Small intestine (tissue), 7 donors: ENCODE results near the gene GKN2. TPM values are rescaled to one million over a fixed set of nuclear protein-coding genes. Genes with fewer than 3 reads are reported as not detected.

Experiments
- DNase-seq, 2 donors: peaks; one replicate each; pipeline versions ENCODE4 v3.0.0 to v3.0.0-alpha.2; 2013
- FAIRE-seq: peaks from 2 replicates; lab custom pipeline; 2012; peaks lifted over from hg19 to GRCh38; lab: Jason Lieb, UNC
- H3K27ac ChIP-seq, 3 donors: one replicate each; pipeline ENCODE4 v1.5.1; 2013; ENCODE audit warnings: low read length in 2 of 3, mild to moderate bottlenecking in 2 of 3, control low read depth in 1 of 3, inconsistent platforms in 1 of 3, low read depth in 1 of 3, moderate library complexity in 1 of 3
- H3K27me3 ChIP-seq, 3 donors: one replicate each; pipeline ENCODE4 v1.6.1; 2013; ENCODE audit warnings: low read length in 3 of 3, inconsistent platforms in 1 of 3; ENCODE audit not compliant: control insufficient read depth in 3 of 3, insufficient read depth in 3 of 3
- H3K36me3 ChIP-seq, 3 donors: one replicate each; pipeline ENCODE4 v1.6.1; 2013; ENCODE audit warnings: low read length in 3 of 3, inconsistent platforms in 1 of 3, low read depth in 1 of 3, mild to moderate bottlenecking in 1 of 3, moderate library complexity in 1 of 3; ENCODE audit not compliant: control insufficient read depth in 3 of 3, insufficient read depth in 2 of 3
- H3K4me1 ChIP-seq, 3 donors: one replicate each; pipeline ENCODE4 v1.6.1; 2013; ENCODE audit warnings: low read length in 2 of 3, inconsistent platforms in 1 of 3, low read depth in 1 of 3, mild to moderate bottlenecking in 1 of 3, moderate library complexity in 1 of 3; ENCODE audit not compliant: control insufficient read depth in 3 of 3, insufficient read depth in 2 of 3
- H3K4me3 ChIP-seq, 3 donors: one replicate each; pipeline ENCODE4 v1.5.1; 2013; ENCODE audit warnings: low read length in 3 of 3, control low read depth in 1 of 3, inconsistent platforms in 1 of 3, low read depth in 1 of 3, mild to moderate bottlenecking in 1 of 3, moderate library complexity in 1 of 3
- H3K9me3 ChIP-seq, 2 donors: one replicate each; pipeline ENCODE4 v1.6.1; 2013; ENCODE audit warnings: low read depth in 1 of 2, low read length in 1 of 2; ENCODE audit not compliant: control insufficient read depth in 2 of 2, insufficient read depth in 1 of 2
- WGBS, 3 donors: extraction: QIAGEN DNeasy Blood & Tissue Kit; methylation state at CpG; one replicate each; pipeline ENCODE4 v1.1.7; 2013; 5-methylcytosine and 5-hydroxymethylcytosine counted together
- polyA plus RNA-seq, 4 donors: library from polyadenylated mRNA; stranded (reverse) in 3 of 4; unstranded in 1 of 4; fragments of 200-250 nt in 3 of 4; fragments of 120-200 nt in 1 of 4; gene quantifications; one replicate each; pipeline versions ENCODE4 v1.2.1 to v1.2.3, GENCODE V29; 2013
- donor health status: healthy with polysubstance abuse.
- donor health status: control.
- donor health status: control.
- donor health status: Bipolar disorder and iron deficiency.
- donor health status: healthy.

GKN2 gene
- polyA plus RNA-seq, 4 donors: 0.30 TPM; not detected in 3

DNA sequence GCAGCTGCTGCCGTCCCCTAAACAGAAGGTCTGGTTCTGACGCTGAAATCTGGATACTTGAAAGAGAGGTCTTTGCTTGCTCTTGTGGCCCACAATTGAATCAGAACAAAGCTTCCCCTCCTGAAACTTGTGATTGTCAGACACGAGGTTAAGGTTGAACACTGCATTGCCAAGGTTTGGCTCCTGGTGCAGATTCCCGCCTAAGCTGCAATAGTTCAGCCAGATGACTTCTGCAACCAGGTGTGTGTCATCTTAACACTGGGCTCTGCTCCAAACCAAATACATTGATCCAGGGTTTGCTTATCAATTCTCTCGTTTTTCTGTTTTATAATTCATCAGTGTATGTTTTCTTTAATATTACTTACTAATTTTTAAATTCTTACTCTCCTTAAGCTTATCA, 36.3 kb upstream of the GKN2 start:
- Histone ChIP-seq H3K27me3 (peaks cover 0 to 4% (median 0%) of the 10 kb centered on the region in 3 donors), H3K27ac (no peak overlapping the region), H3K36me3 (no peaks in the 10 kb centered on the region), H3K4me1 (no peaks in the 10 kb centered on the region), H3K4me3 (no peak overlapping the region), H3K9me3 (no peaks in the 10 kb centered on the region)
- no peak for FAIRE-seq
- WGBS, 3 donors: 33 to 60% (median 41%) methylated on average over 5 of the region's 5 CpGs
- no peak for DNase-seq

DNA sequence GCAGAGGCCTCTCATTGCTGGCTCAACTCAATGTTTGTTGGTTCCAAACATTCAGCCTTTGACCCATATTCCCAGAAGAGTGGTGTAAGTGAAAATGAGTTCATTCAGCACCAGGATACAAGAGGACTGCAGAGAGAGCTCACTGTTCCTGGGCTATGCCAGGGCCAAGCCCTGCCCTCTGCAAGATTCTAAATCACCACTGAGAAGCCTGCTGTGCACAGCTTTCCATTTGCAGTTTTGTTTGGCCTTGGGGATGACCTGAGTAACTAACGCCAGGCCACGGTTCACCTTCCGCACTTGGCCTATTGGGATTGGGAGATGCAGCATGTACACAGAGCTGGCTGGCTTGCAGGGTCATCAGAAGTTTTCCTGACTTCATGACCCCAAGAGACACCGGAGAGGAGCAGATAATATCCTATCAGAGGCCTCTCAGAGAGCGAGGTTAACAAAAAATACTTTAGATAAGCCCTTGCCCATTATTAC, 34.4 kb upstream of the GKN2 start:
- no peak for FAIRE-seq

DNA sequence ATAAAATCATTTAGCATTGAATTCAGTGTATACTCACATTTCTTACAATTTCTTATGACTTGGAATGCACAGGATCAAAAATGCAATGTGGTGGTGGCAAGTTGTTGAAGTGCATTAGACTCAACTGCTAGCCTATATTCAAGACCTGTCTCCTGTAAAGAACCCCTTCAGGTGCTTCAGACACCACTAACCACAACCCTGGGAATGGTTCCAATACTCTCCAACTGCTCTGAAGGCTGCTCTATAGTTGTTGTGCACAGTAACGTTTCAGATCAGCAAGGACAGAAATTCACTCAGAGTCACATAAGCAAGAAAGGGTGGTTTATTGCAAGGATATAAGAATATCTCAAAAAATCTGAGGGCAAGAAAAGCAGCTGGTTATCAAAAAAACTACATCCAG, 28.3 kb upstream of the GKN2 start:
- WGBS, 3 donors: 43 to 61% (median 55%) methylated on average over 1 of the region's 1 CpG
- Histone ChIP-seq H3K36me3 (no peaks in the 10 kb centered on the region), H3K27me3 (peaks cover 0 to 3% (median 0%) of the 10 kb centered on the region in 3 donors), H3K4me1 (no peaks in the 10 kb centered on the region), H3K4me3 (no peak overlapping the region), H3K9me3 (no peaks in the 10 kb centered on the region), H3K27ac (no peak overlapping the region)
- DNase-seq (no peak), FAIRE-seq (no peak)

More for the DNA sequence above, 34.4 kb upstream of the GKN2 start:
- Histone ChIP-seq H3K9me3 (no peaks in the 10 kb centered on the region), H3K4me3 (no peak overlapping the region), H3K27me3 (peaks cover 0 to 4% (median 0%) of the 10 kb centered on the region in 3 donors), H3K36me3 (no peaks in the 10 kb centered on the region), H3K27ac (no peak overlapping the region), H3K4me1 (no peaks in the 10 kb centered on the region)
- DNase-seq: no peak
- WGBS, 3 donors: 73 to 78% (median 76%) methylated on average over 5 of the region's 5 CpGs

DNA sequence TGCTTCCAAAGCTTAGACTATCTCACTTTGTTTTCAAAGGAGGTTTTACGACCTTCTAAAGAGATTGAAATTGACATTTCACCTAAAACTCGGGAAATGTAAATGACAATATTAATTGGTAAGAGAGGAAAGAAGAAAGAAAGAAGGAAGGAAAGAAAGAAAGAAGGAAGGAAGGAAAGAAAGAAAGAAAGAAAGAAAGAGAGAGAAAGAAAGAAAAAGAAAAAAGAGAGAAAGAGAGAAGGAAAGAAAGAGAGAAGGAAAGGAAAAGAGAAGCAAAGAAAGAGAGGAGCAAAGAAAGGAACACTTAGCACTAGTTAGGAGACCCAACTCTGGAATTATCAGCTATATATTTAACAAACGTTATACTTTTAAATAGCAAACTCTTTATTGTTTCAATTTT, 25.4 kb upstream of the GKN2 start:
- no peak for DNase-seq
- Histone ChIP-seq H3K4me3 (no peak overlapping the region), H3K27ac (no peak overlapping the region), H3K9me3 (no peaks in the 10 kb centered on the region), H3K36me3 (no peaks in the 10 kb centered on the region), H3K4me1 (no peaks in the 10 kb centered on the region), H3K27me3 (peaks cover 0 to 3% (median 0%) of the 10 kb centered on the region in 3 donors)
- FAIRE-seq: no peak
- WGBS, 3 donors: 43 to 77% (median 43%) methylated on average over 3 of the region's 3 CpGs

DNA sequence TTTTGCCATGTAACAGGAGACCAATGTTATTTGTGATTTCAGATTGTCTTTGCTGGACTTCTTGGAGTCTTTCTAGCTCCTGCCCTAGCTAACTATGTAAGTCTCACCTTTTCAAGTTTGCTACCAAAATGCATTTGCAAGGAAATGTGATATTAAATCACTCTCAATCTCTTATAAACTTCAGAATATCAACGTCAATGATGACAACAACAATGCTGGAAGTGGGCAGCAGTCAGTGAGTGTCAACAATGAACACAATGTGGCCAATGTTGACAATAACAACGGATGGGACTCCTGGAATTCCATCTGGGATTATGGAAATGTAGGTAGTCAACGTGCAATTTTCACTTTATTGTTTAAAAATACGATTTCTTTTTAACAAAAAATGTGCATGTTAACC, 24.8 kb upstream of the GKN2 start:
- Histone ChIP-seq H3K4me3 (no peak overlapping the region), H3K27me3 (peaks cover 0 to 3% (median 0%) of the 10 kb centered on the region in 3 donors), H3K9me3 (no peaks in the 10 kb centered on the region), H3K27ac (no peak overlapping the region), H3K36me3 (no peaks in the 10 kb centered on the region), H3K4me1 (no peaks in the 10 kb centered on the region)
- FAIRE-seq (no peak), DNase-seq (no peak)
- 49 to 63% (median 51%) methylated on average over 4 of the region's 4 CpGs for WGBS, 3 donors

DNA sequence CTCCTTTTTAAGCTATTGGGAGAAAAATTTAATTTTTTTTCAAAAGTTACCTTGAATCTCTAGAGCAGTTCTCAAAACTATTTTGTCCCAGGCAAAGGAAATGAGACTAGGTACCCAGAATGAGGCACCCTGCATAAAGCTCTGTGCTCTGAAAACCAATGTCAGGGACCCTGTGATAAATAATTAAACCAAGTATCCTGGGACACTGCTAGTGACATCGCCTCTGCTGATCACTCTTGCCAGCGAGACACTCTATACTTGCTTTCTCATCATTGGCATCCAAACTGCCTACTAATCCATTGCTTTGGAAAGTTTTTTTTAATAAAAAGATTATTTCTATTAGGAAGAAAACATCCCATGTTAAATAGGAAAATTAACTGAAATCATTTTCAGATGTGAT, 23.2 kb upstream of the GKN2 start:
- Histone ChIP-seq H3K9me3 (no peaks in the 10 kb centered on the region), H3K36me3 (no peaks in the 10 kb centered on the region), H3K4me1 (no peaks in the 10 kb centered on the region), H3K27me3 (peaks cover 0 to 3% (median 2%) of the 10 kb centered on the region in 3 donors), H3K27ac (no peak overlapping the region), H3K4me3 (no peak overlapping the region)
- DNase-seq (no peak), FAIRE-seq (no peak)
- WGBS, 3 donors: 68 to 82% (median 80%) methylated on average over 2 of the region's 2 CpGs

DNA sequence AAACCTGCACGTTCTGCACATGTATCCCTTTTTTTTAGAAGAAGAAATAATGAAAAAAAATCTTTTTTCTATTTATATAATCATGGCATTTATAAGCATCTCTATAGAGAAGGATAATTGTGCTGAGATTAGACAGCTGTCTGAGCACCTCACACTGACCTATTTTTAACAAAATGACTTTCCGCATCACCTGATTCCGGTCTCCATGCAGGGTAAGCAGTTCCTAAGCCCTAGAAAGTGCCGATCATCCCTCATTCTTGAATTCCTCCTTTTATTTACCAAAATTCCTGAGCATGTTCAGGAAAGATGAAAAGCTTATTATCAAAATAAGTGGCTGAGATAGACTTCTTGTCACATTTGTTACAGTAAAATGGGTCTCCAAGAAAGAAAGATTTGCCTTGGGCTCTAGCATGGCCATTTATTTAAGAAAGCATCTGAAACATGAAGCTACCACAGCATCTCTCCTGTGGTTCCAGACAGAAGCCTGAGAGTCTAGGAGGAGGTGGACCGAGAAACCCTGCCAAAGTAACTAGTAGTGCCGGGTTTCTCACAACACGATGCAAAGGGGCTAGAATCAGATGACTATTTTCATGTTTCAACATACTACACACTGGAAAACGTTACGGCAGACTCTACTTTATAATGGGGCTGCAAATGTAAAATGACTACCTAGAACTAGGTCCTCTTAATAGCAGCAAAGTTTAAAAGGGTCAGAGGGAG, 22.4 kb upstream of the GKN2 start:
- 70 to 81% (median 79%) methylated on average over 9 of the region's 9 CpGs for WGBS, 3 donors
- FAIRE-seq (no peak), DNase-seq (no peak)
- H3K9me3 ChIP-seq: no peaks in the 10 kb centered on the region
- H3K27ac ChIP-seq: no peak overlapping the region
- no peak overlapping the region for H3K4me3 ChIP-seq
- H3K27me3 ChIP-seq: peaks cover 0 to 3% (median 2%) of the 10 kb centered on the region in 3 donors
- H3K36me3 ChIP-seq: no peaks in the 10 kb centered on the region
- H3K4me1 ChIP-seq: no peaks in the 10 kb centered on the region

DNA sequence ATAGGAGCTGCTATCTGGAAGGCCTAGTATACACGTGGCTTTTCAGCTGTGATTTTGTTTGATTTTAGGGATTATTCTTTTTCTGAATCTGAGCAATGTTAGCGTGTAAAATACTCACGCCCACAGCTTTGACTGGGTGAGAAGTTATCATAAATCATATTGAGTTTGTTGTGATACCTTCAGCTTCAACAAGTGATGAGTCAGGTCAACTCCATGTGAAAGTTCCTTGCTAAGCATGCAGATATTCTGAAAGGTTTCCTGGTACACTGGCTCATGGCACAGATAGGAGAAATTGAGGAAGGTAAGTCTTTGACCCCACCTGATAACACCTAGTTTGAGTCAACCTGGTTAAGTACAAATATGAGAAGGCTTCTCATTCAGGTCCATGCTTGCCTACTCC, 21.6 kb upstream of the GKN2 start, which contains the start of gene GKN1:
Gene GKN1, plus strand, starts transcription at position 386 of the 400 bp plus-strand sequence. CDS start 42 bp downstream, outside the sequence.
- WGBS, 3 donors: 52 to 59% (median 54%) methylated on average over 3 of the region's 3 CpGs
- Histone ChIP-seq H3K36me3 (no peaks in the 10 kb centered on the region), H3K27ac (no peak within 1 kb of the TSS), H3K4me1 (no peaks in the 10 kb centered on the region), H3K9me3 (no peaks in the 10 kb centered on the region), H3K27me3 (peaks cover 0 to 3% (median 2%) of the 10 kb centered on the region in 3 donors), H3K4me3 (no peak within 1 kb of the TSS)
- DNase-seq (no peak), FAIRE-seq (no peak)
